Sigmoid colon (tissue), 7 donors: ENCODE results near the gene NIM1K. TPM values are rescaled to one million over a fixed set of nuclear protein-coding genes. Genes with fewer than 3 reads are reported as not detected.

Experiments
- DNase-seq: peaks from one replicate; pipeline ENCODE4 v3.0.0-alpha.2; 2019
- H3K27ac ChIP-seq, 4 donors: fragments of 200-600 bp; sonication (generic); one replicate each; pipeline ENCODE4 v1.5.1; 2016 to 2019; ENCODE audit warnings: mild to moderate bottlenecking in 1 of 4
- H3K27me3 ChIP-seq, 3 donors: fragments of 200-600 bp; sonication (generic); one replicate each; pipeline ENCODE4 v1.5.1; 2019; ENCODE audit warnings: mild to moderate bottlenecking in 1 of 3
- H3K36me3 ChIP-seq, 4 donors: fragments of 200-600 bp; sonication (generic); one replicate each; pipeline ENCODE4 v1.5.1; 2016 to 2019
- H3K4me1 ChIP-seq, 4 donors: fragments of 200-600 bp; sonication (generic); one replicate each; pipeline ENCODE4 v1.5.1; 2017 to 2019
- H3K4me3 ChIP-seq, 4 donors: fragments of 200-600 bp; sonication (generic); one replicate each; pipeline ENCODE4 v1.5.1; 2017 to 2019; ENCODE audit warnings: mild to moderate bottlenecking in 2 of 4, moderate library complexity in 1 of 4
- H3K9me3 ChIP-seq, 4 donors: fragments of 200-600 bp in 3 of 4; sonication (generic) in 3 of 4; one replicate each; pipeline versions ENCODE4 v1.5.1 to v1.6.1; 2013 to 2019
- EP300 ChIP-seq, 4 donors: sonication (generic); formaldehyde crosslinking; IDR thresholded peaks; one replicate each; pipeline ENCODE4 v1.6.1; 2017; ENCODE audit warnings: antibody characterized with exemption in 4 of 4
- POLR2A ChIP-seq, 2 donors: fragments of 450-650 bp; IDR thresholded peaks; one replicate each; pipeline ENCODE4 v1.6.1; 2016; ENCODE audit warnings: antibody characterized with exemption in 2 of 2, mild to moderate bottlenecking in 2 of 2, moderate library complexity in 2 of 2
- POLR2AphosphoS5 ChIP-seq, 4 donors: sonication (generic); formaldehyde crosslinking; IDR thresholded peaks; one replicate each; pipeline ENCODE4 v1.6.1; 2017; ENCODE audit warnings: antibody characterized with exemption in 4 of 4
- WGBS, 2 donors: extraction: QIAGEN DNeasy Blood & Tissue Kit; methylation state at CpG; one replicate each; pipeline ENCODE4 v1.1.7; 2013; 5-methylcytosine and 5-hydroxymethylcytosine counted together
- intact Hi-C: fragments of 100-400 bp; cut with DNase I; formaldehyde crosslinking; loops from one replicate; pipeline ENCODE4 v1.15.1; 2023
- polyA plus RNA-seq, 3 donors: library from polyadenylated mRNA; stranded (reverse); fragments of 200-250 nt; gene quantifications; one replicate each; pipeline ENCODE4 v1.2.3, GENCODE V29; 2013
- total RNA-seq, 4 donors: library from RNA; depleted of rRNA; stranded (reverse); fragments of >200 nt; gene quantifications; one replicate each; pipeline ENCODE4 v1.1.0, GENCODE V29; 2016
- TF ChIP-seq, protein P1 (sequence below), 4 experiments: fragments of 450-650 bp in 3 of 4; fragments of 200-600 bp in 1 of 4; IDR thresholded peaks; one replicate each; pipeline ENCODE4 v1.5.1; 2016 to 2019; ENCODE audit warnings: antibody characterized with exemption in 4 of 4, mild to moderate bottlenecking in 3 of 4, moderate library complexity in 2 of 4
- donor health status: healthy with polysubstance abuse.
- donor health status: Bipolar disorder and iron deficiency.
- donor health status: healthy.

Gene NIM1K
- total and polyA plus RNA-seq, 7 donors = 0.28 to 3.6 (median 0.68) TPM; not detected in 2

DNA sequence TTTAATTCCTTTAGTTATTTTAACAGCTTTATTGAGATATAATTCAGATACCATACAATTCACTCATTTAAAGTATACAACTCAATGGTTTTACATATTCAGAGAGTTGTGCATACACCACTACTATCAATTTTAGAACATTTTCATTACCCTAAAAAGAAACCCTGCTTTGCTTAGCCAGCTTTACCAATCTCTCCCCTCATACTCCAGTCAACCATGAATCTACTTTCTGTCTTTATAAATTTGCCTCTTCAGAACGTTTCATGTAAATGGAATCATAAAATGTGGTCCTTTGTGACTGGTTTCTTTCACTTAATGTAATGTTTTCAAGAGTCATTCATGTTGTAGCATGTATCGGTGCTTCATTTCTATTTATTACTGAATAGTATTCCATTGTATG, 24.9 kb downstream of the NIM1K start:
- 62 to 72% methylated on average over 2 of the region's 2 CpGs for WGBS, 2 donors
- DNase-seq = no peak
- no peaks in the 10 kb centered on the region for H3K27me3 ChIP-seq
- no peak overlapping the region for H3K4me3 ChIP-seq
- intact Hi-C loops = no loop called here
- no peaks in the 10 kb centered on the region for H3K36me3 ChIP-seq
- no peaks in the 10 kb centered on the region for H3K4me1 ChIP-seq
- TF ChIP-seq EP300 (IDR thresholded peaks at IDR 0.05) (no peak), POLR2A (IDR thresholded peaks at IDR 0.05) (no peak), POLR2AphosphoS5 (IDR thresholded peaks at IDR 0.05) (no peak)
- TF ChIP-seq, protein P1, sequence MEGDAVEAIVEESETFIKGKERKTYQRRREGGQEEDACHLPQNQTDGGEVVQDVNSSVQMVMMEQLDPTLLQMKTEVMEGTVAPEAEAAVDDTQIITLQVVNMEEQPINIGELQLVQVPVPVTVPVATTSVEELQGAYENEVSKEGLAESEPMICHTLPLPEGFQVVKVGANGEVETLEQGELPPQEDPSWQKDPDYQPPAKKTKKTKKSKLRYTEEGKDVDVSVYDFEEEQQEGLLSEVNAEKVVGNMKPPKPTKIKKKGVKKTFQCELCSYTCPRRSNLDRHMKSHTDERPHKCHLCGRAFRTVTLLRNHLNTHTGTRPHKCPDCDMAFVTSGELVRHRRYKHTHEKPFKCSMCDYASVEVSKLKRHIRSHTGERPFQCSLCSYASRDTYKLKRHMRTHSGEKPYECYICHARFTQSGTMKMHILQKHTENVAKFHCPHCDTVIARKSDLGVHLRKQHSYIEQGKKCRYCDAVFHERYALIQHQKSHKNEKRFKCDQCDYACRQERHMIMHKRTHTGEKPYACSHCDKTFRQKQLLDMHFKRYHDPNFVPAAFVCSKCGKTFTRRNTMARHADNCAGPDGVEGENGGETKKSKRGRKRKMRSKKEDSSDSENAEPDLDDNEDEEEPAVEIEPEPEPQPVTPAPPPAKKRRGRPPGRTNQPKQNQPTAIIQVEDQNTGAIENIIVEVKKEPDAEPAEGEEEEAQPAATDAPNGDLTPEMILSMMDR (IDR thresholded peaks at IDR 0.05) = no peak
- no peaks in the 10 kb centered on the region for H3K9me3 ChIP-seq
- H3K27ac ChIP-seq = no peak overlapping the region

DNA sequence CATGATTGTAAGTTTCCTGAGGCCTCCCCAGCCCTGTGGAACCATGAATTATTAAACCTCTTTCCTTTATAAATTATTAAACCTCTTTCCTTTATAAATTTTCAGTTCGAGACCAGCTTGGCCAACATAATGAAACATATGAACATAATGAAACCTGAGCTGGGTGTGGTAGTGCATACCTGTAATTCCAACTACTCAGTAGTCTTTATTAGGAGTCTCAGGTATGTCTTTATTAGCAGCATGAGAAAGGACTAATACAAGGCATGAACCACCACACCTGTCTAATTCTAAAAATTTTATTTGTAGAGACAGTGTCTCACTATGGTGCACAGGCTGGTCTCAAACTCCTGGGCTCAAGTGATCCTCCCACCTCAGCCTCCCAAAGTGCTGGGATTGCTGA, 27.1 kb downstream of the NIM1K start:
- Histone ChIP-seq H3K4me3 (no peak overlapping the region), H3K27ac (no peak overlapping the region), H3K9me3 (no peaks in the 10 kb centered on the region), H3K4me1 (no peaks in the 10 kb centered on the region), H3K36me3 (no peaks in the 10 kb centered on the region), H3K27me3 (no peaks in the 10 kb centered on the region)
- no peak for DNase-seq
- intact Hi-C loops = no loop called here
- 89 to 97% methylated on average over 1 of the region's 1 CpG for WGBS, 2 donors
- TF ChIP-seq POLR2AphosphoS5 (IDR thresholded peaks at IDR 0.05) = no peak
- TF ChIP-seq EP300 (IDR thresholded peaks at IDR 0.05) = no peak
- TF ChIP-seq POLR2A (IDR thresholded peaks at IDR 0.05) = no peak
- TF ChIP-seq, protein P1 (IDR thresholded peaks at IDR 0.05) = no peak

DNA sequence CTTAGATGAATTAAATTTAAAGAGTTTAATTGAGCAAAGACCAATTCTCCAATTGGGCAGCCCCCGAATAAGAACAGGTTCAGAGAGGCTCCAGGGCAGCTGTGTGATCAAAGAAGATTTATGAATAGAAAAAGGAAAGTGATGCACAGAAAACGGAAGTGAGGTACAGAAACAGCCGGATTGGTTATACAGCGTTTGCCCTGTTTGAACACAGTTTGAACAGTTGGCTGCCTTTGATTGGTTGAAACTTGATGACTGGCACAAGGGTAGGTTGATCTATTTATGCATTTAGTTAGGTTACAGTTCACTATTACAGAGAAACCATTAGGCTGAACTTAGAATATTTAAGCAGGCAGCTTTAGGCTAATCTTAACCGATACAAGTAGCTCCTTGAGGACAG, 29.5 kb downstream of the NIM1K start:
- intact Hi-C loops = no loop called here
- Histone ChIP-seq H3K9me3 (no peaks in the 10 kb centered on the region), H3K27me3 (no peaks in the 10 kb centered on the region), H3K4me1 (no peaks in the 10 kb centered on the region), H3K27ac (no peak overlapping the region), H3K4me3 (no peak overlapping the region), H3K36me3 (no peaks in the 10 kb centered on the region)
- 86 to 93% methylated on average over 5 of the region's 5 CpGs for WGBS, 2 donors
- DNase-seq = no peak
- TF ChIP-seq EP300 (IDR thresholded peaks at IDR 0.05) (no peak), POLR2A (IDR thresholded peaks at IDR 0.05) (no peak), POLR2AphosphoS5 (IDR thresholded peaks at IDR 0.05) (no peak)
- TF ChIP-seq, protein P1 (IDR thresholded peaks at IDR 0.05) = no peak

DNA sequence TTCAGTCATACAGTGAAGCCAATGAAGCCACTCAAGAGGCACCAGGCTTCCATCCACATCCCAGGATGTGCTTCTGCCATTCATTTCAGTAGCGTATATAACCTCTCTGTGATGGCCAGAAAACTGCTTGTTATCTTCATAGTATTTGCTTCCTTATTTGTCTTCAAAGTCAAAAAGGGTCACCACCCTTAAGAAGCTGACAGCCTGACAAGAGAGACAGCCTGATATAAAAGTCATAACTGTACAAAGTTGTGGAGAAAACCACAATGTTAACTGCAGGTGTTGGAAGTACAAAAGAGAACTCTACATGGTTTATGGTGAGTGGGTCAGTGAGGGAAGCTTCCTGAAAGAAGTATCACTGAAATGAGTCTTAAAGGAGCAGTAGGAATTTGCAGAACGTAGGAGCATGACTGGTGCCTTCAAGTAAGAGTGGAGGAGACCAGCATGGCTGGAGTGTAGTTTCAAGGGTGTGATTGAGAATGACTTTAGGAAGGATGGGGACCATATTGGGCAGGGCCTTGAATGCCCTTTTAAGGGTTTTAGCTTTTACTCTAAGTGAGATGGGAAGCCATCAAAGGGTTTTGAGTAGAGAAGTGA, 33.7 kb downstream of the NIM1K start:
- 52 to 54% methylated on average over 2 of the region's 2 CpGs for WGBS, 2 donors
- Histone ChIP-seq H3K4me3 (no peak overlapping the region), H3K27me3 (no peaks in the 10 kb centered on the region), H3K27ac (no peak overlapping the region), H3K4me1 (no peaks in the 10 kb centered on the region), H3K9me3 (no peaks in the 10 kb centered on the region), H3K36me3 (no peaks in the 10 kb centered on the region)
- intact Hi-C loops = no loop called here
- DNase-seq = no peak
- no peak for TF ChIP-seq POLR2A (IDR thresholded peaks at IDR 0.05)
- no peak for TF ChIP-seq POLR2AphosphoS5 (IDR thresholded peaks at IDR 0.05)
- TF ChIP-seq, protein P1 (IDR thresholded peaks at IDR 0.05) = no peak
- TF ChIP-seq EP300 (IDR thresholded peaks at IDR 0.05) = no peak

DNA sequence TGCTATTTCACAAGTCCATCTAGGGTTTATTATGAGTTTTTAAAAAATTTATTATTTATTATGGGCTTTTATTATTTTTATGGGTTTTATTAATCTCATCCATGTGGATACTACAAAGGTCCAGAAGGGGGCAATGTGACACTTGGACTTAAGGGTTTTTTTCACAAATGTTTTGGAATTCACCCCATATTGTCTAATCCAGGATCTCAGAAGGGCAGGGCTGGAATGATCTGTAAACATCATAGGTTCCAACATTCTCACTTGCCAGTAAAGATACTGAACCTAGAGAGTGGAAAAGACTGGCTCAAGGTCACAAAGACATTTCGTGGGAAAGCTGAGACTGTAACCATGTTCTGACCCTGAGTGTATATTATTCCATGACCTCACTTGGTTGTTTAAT, 35.6 kb downstream of the NIM1K start:
- no peaks in the 10 kb centered on the region for H3K9me3 ChIP-seq
- H3K27ac ChIP-seq = no peak overlapping the region
- H3K4me3 ChIP-seq = no peak overlapping the region
- no peaks in the 10 kb centered on the region for H3K4me1 ChIP-seq
- intact Hi-C loops = no loop called here
- H3K36me3 ChIP-seq = no peaks in the 10 kb centered on the region
- TF ChIP-seq POLR2A (IDR thresholded peaks at IDR 0.05) (no peak), POLR2AphosphoS5 (IDR thresholded peaks at IDR 0.05) (no peak), EP300 (IDR thresholded peaks at IDR 0.05) (no peak)
- TF ChIP-seq, protein P1 (IDR thresholded peaks at IDR 0.05) = no peak
- DNase-seq = no peak
- 31 to 53% methylated on average over 1 of the region's 1 CpG for WGBS, 2 donors
- no peaks in the 10 kb centered on the region for H3K27me3 ChIP-seq
